ENCODE data around the gene NHERF1.

DNA sequence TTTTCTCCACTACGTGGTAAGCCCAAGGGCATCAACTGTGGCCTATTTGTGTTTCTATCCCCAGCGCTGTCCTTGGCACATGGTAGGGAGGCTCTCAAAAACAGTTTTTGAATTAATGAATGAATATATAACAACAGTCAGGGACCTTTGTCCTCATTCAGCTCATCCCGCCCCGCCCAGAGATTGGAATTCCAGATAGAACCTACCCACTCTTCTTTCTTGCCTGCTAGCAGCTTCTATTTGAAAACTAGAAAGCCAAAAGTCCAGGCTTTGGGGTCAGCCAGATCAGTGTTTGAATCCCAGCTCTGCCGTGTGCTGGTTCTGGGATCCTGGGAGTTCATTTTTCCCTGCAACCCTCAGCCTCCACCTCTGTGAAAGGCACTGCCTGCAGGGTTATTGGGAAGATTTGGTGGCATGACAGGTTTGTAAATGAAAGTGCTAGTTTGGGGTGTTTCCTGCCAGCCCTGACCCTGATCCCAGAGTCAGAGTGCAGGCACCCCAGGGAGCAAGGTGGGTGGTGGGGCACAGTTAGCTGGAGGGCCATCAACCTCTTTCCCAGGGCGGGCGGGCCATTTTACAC is 4.5 kb downstream of the NHERF1 start:
- no peak for TF ChIP-seq POLR2A (IDR thresholded peaks at IDR 0.05; ENCODE audit: low read depth, low read length)
- no peak for TF ChIP-seq GATA2 (IDR thresholded peaks at IDR 0.05; ENCODE audit: insufficient read depth, insufficient read length, low read depth, low read length)
